ENCODE data around the gene SLIT3. TPM values are rescaled to one million over a fixed set of nuclear protein-coding genes. Genes with fewer than 3 reads are reported as not detected.

SLIT3 gene
- total RNA-seq, 1 donor from 2014 or later: 0.66 TPM

DNA sequence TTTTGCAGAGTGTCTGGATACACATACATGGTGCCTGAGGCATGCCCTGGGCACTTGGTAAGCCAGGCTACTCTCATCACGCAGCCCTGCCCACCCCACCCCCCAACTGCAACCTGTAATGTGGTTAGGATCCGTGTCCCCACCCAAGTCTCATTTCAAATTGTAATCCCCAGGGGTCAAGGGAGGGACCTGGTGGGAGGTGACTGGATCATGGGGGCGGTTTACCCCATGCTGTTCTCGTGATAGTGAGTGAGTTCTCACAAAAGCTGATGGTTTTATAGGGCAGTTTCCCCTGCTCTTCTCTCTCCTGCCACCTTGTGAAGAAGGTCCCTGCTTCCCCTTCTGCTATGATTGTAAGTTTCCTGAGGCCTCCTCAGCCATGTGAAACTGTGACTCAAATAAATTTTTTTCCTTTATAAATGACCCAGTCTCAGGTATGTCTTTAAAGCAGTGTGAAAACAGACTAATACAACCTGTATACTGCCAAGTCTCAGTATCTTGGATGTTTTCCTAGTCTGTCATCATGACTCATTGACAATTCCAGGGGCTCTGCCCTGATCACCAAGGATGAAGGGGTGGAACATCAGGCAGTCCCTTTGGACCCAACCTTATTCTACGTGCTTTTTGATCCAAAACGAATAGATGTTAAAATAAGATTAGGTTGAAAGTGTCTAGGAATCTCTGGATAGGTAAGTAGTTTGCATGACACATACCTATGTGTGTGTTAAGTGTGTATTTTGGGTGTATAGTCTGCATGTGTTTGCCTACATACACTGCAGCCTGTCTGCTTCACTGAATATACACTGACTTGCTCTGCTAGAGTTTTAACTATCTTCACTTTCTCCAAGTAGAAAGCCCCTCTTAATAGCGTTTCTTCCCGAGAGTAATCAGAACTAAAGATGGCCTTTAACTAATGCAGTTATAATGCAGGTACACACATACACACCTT is 293.8 kb downstream of the SLIT3 start:
- intact Hi-C loops (cut with micrococcal nuclease): no loop called here

GRCh38 chr5:169004551-169004950 is 296.4 kb downstream of the SLIT3 start:
- intact Hi-C loops (cut with micrococcal nuclease): no loop called here

GRCh38 chr5:169003721-169004541 is 297.0 kb downstream of the SLIT3 start:
- intact Hi-C loops (cut with micrococcal nuclease): no loop called here

DNA sequence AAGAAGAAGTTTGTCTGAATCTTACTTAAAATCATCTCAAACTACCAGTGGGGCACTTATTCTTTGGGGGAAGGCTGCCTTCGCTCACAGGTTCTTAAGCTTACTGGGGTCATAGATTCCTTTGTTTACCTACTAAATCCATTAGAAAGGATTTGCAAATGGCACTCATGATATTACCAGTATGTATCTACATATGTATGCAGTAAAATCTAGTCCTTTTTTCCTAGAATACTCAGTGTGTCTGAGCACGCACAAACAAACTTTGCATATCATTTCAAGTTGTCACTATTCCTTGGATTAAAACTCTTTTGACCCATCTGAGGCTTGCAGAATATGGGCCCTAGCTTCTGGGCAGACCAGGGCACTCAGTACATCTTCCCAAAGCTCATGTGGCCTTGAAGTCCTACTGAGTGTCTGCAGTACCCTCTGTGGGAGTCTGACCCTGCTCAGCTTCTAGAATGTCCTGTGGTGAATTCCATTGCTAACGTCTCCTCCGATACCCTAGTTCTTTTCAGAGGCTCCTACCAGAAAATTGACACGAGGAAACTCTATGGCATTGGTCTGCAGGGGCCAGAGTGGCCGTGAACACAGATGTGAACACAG is 297.9 kb downstream of the SLIT3 start:
- intact Hi-C loops (cut with micrococcal nuclease): no loop called here

DNA sequence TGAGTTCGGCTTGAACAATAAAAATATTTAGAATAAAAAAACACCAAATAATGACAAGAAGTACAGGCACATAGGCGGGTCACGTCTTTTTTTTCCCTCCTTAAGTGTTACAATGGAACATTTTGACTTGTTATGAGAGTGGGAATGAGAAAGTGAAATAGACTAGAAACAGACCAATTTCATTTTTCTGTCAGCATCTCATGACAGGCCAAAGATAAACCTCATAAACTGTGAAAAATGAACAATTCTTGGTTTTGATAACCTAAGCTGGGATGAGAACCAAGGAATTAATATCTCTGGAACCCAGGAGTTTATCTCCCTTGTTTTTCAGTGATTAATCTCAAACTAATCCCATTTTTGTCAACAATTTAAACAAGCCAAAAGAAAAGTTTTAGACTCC is 299.5 kb downstream of the SLIT3 start:
- intact Hi-C loops (cut with micrococcal nuclease): no loop called here

DNA sequence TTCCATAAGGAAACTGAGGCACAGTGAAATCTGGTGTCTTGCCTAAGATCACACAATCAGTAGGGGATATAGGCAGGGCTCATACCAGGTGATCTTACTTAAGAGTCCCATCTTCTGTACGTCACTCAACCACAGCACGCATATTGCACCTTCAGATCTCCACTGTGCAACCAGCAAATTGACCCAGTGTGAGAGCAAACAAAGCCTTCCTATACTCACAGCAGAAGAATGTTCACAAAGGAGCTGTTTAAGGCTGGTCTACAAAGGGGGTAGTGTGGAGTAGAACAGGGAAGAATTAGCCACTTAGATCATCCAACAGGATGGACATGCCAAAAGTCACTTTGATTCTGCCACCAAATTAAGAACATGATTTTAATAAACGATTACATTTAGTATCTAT is 305.9 kb downstream of the SLIT3 start:
- intact Hi-C loops (cut with micrococcal nuclease): no loop called here

GRCh38 chr5:168992687-168993086 is 308.3 kb downstream of the SLIT3 start:
- intact Hi-C loops (cut with micrococcal nuclease): no loop called here

- intact Hi-C loops (cut with micrococcal nuclease): no loop called here
Observed at GRCh38 chr5:168992016-168992415, 308.9 kb downstream of the SLIT3 start.

DNA sequence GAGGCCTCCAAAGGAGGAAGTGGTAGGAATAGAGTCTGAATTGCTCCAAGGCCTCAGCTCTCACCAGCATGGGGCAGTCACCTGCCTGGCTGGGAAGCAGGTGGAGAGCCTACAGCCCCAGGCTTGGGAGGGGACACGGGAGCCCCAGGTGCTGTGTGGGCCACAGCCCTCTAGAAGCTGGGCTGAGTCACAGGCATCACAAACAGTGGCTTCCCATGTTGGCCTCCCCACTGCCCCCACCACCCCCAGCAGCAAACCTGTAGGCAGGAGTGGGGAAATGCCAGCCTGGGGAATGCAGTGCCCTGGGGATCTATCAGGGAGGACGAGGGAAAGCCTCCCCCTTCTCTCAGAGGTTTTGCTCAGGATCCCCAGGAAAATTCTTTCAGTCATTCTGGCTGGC is 309.6 kb downstream of the SLIT3 start:
- intact Hi-C loops (cut with micrococcal nuclease): no loop called here

- intact Hi-C loops (cut with micrococcal nuclease): no loop called here
Observed at GRCh38 chr5:168990679-168991078, 310.3 kb downstream of the SLIT3 start.

GRCh38 chr5:168989731-168990505 is 311.0 kb downstream of the SLIT3 start:
- intact Hi-C loops (cut with micrococcal nuclease): loop anchor here (5.0 kb wide), 1 partner anchor 312 kb away; the partner anchor contains the start of gene SLIT3

DNA sequence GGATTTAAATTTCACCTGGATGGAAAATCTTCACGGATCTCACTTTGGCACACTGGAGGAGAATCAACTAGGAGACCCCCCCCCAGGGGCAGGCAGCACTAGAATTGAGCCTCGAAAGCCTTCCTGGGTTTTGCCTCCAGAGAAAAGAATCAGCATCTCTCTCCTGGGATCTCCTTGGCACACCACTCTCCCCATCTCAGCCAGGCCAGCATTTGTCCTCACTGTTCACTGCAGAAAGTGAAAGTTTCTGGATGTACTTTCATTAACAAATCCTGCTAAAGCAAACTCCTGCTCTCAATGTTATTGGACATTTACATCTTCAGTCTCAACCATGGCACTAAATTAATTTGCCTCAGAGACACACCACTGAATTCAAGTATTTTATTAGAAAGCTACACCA is 312.2 kb downstream of the SLIT3 start:
- intact Hi-C loops (cut with micrococcal nuclease): loop anchor here (5.0 kb wide), 1 partner anchor 314 kb away; the partner anchor contains the start of gene SLIT3

DNA sequence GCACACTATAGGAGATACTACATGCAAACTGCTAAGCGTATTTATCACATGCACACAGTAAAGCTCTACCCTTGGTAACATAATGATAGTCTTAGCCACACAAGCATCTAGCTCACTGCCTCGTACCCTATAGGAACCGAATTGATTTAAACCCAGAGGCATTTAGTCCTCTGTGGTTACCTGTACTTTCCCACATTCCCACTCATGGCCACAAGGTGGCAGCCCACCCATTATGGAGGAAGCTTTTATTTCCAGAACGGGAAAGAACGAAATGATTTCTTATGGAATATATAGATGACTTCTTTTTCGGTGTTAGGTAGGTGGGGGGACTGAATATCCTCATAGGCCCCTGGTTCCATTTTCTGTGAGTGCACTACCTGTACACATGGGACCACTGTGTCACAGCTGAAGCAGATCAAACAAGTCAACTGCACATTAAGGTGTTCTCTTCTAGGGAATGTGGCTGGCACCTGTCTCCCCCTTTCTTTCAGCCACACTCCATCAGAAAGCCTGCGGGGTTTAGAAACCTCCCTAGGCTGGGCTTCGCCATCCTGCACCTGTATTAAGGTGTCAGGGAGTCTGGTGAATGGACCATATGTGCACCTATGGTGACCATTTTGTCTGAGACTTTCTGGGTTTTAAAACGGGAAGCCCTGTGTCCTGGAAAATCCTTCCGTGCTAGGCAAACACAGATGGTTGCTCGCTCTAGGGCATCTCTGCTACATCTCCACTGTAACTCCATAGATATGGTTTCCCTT is 313.2 kb downstream of the SLIT3 start:
- intact Hi-C loops (cut with micrococcal nuclease): loop anchor here (1.0 to 5.0 kb wide), 3 partner anchors 281 to 315 kb away; partner anchors contain the start of gene SLIT3

DNA sequence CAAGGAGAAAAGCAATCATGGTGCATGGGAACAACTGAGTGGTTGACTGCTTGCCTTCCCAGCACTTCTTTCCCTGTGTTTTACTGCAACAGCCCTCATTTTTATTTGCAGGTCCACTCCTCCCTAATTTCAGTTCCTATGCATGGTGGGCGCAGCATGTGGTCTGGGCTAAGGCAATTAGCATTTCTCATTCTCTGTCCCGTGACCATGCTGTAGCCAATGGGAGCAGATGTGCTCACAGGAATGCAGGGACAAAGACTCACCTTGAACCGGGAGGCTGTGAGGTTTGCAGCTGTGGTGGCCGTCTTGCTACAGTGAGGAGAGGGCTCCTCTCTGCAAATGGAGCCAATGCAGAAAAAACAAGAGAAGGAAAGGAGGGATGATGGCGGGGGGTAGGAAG is 315.5 kb downstream of the SLIT3 start:
- intact Hi-C loops (cut with micrococcal nuclease): loop anchor here (5.0 kb wide), 1 partner anchor 317 kb away; the partner anchor contains the start of gene SLIT3

DNA sequence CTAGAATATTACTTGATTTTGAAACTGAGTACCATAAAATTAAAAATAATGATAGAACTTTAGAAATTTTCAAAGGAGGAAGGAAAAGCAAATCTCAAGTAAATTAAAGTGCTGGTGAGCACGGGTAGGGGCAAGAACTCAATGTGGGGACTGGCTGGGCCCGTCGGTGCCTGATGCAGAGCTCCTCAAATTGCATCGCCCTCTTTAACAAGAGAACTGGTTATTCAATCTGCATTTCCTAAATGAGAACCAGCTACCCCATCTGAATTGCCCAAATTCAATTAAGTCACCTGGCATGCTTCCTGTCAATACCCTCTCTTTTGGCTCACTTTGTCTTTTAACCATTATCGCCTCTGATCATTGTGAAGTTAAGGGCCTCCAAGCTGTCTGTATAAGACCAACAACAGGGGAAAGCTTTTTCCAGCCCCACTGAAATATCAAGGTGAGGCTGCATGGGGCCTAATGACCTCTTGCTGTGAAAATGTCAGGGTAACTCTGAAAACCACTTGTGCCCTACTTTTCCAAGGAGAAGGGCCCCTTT is 316.7 kb downstream of the SLIT3 start:
- intact Hi-C loops (cut with micrococcal nuclease): no loop called here

- intact Hi-C loops (cut with micrococcal nuclease): no loop called here
Observed at GRCh38 chr5:168979135-168979534, 321.8 kb downstream of the SLIT3 start.

DNA sequence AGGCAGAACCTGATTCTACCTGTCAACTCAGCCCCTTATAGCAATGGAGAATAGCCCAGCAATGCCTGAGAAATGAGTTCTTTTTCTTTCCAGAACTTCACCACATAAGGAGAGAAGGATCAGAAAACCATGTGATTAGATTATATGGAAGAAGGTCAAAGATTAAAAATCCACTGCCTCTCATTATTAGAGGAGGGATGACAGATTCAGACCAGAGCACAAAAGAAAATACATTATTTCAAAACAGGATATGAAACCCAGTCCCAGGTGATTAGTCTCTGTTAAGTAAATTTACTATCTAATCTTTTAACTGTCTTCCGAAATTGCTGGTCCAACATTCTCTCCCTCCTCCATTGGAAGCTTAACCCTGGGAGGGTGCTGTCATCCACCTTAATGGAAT is 322.4 kb downstream of the SLIT3 start:
- intact Hi-C loops (cut with micrococcal nuclease): no loop called here

- intact Hi-C loops (cut with micrococcal nuclease): no loop called here
Observed at GRCh38 chr5:168978015-168978414, 322.9 kb downstream of the SLIT3 start.

- intact Hi-C loops (cut with micrococcal nuclease): no loop called here
Observed at GRCh38 chr5:168976311-168976970, 324.5 kb downstream of the SLIT3 start.

All from T-helper 2 cell treated with Interferon-gamma antibody and Interleukin-4, amounts not matched to agents 100 ng/mL and 5 ng/mL, for 36 hours (primary cell).